ENCODE measurements around the gene ATXN7L1. TPM values are rescaled to one million over a fixed set of nuclear protein-coding genes. Genes with fewer than 3 reads are reported as not detected.

Gene ATXN7L1
- total and polyA plus RNA-seq, 7 donors = 1.2 to 6.0 (median 3.0) TPM

GRCh38 chr7:105764506-105764905 is 111.9 kb downstream of the ATXN7L1 start:
- intact Hi-C loops (cut with DNase I) = loop anchor here (2.0 to 10.0 kb wide), 4 partner anchors 112 to 390 kb away; partner anchors contain the start of gene ATXN7L1 (in 1 of the 2)

DNA sequence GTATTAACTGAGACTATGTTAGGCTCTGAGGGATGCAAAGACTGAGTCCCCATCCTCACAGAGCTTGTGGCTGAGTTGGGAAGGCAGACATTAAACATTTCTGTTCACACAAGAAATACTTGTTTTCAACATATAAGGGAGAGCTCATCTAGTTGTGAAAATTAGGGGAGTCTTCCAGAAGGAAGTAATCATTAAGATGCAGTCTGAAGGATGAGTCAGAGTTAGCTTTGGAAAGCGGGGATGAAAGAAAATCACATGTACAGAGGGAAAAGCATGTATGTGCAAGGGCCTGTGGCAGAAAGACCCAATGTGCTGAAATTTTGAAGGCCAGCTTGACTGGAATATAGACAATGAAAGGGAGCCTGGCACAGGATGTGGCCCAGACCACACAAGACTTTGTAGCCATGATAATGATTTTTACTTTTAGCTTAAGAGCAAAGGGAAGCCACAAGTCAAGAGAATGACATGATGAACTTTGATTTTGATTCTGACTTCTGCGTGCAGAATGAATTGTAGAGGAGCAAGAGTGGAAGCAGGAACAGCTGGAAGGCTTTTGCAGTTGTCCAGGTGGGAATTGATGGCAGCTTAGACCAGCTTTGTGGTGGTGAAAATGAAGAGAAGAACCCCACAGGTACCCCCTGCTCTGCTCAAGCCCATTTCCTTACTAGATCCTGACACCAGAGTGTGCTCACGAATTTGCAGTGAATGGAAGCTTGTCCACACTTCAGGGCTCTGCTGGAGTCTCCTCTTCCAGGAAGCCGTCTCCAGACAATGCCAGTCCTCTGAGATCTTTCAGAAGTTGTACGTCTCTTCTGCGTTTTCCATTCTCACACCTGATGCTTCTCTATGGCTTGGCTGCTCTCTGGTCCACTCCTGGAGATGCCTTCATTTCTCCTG is 115.6 kb downstream of the ATXN7L1 start:
- Histone ChIP-seq H3K27ac (no peak overlapping the region), H3K4me3 (no peak overlapping the region), H3K9me3 (no peaks in the 10 kb centered on the region), H3K27me3 (ENCODE audit: insufficient read depth in 3 of 3, low read length in 2 of 3) (no peaks in the 10 kb centered on the region), H3K36me3 (ENCODE audit: insufficient read depth in 1 of 2, low read depth in 1 of 2) (no peaks in the 10 kb centered on the region), H3K4me1 (no peaks in the 10 kb centered on the region)
- intact Hi-C loops (cut with DNase I) = loop anchor here (1.0 to 10.0 kb wide), 6 partner anchors 108 to 394 kb away; partner anchors contain the start of gene ATXN7L1 (in 1 of the 2)
- DNase-seq (no peak), ATAC-seq (no peak)
- 90 to 93% (median 91%) methylated on average over 6 of the region's 6 CpGs for WGBS, 3 donors
- no peak for TF ChIP-seq CTCF (IDR thresholded peaks at IDR 0.05)

More at GRCh38 chr7:105764506-105764905, 111.9 kb downstream of the ATXN7L1 start:
- H3K27me3 ChIP-seq (ENCODE audit: insufficient read depth in 3 of 3, low read length in 2 of 3) = no peaks in the 10 kb centered on the region
- H3K4me1 ChIP-seq = no peaks in the 10 kb centered on the region
- ATAC-seq (no peak), DNase-seq (no peak)
- TF ChIP-seq CTCF (IDR thresholded peaks at IDR 0.05) = no peak
- H3K27ac ChIP-seq = no peak overlapping the region
- no peaks in the 10 kb centered on the region for H3K36me3 ChIP-seq (ENCODE audit: insufficient read depth in 1 of 2, low read depth in 1 of 2)
- WGBS, 3 donors = 71 to 87% (median 77%) methylated on average over 2 of the region's 2 CpGs
- no peaks in the 10 kb centered on the region for H3K9me3 ChIP-seq
- H3K4me3 ChIP-seq = no peak overlapping the region

DNA sequence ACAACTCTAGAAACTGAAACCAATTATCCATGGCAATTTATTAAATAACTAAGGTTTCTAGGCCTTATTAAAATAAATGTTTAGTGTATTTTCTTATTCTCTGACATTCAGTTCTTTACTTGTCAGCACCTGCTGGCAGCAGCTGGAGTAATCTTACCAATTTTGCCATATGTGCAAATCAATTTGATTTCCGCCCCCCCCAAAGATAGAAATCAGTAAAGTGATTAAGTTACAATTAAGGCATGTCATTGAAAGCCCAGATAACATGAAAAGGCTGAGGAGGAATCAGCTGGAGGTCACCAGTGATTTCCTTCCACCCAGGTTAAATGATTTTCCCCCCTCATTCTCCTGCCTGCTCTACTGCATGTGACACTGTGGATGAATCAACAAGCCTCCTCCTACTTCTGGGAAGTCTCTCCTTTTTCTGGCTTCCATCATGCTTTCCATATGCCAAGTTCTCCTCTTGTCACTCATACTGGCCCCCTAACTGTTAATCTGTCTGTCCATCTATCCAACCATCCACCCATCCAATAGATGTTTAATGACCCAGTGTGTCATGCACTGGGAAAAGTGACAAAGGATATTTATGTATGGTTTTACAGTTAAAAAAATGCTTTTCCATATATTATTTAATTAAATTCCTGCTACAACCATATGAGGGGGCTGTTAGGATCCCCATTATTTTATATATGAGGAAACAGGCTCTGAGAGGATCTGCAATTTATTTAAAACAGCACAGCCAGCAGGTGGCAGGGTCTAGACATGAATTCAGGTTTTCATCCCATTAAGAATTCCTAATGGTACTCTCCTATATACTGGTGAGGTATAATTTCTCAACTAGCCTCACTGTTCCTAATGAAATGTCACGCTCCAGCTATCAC is 116.5 kb downstream of the ATXN7L1 start:
- DNase-seq = peak in 1 of 2 donors; percentile 30
- WGBS, 3 donors = 70 to 83% (median 73%) methylated on average over 2 of the region's 2 CpGs
- intact Hi-C loops (cut with DNase I) = loop anchor here (1.0 to 10.0 kb wide), 7 partner anchors 108 to 395 kb away; partner anchors contain the start of gene ATXN7L1 (in 1 of the 2)
- H3K36me3 ChIP-seq (ENCODE audit: insufficient read depth in 1 of 2, low read depth in 1 of 2) = no peaks in the 10 kb centered on the region
- peak; percentile 73 for TF ChIP-seq CTCF (IDR thresholded peaks at IDR 0.05)
- no peak overlapping the region for H3K4me3 ChIP-seq
- no peaks in the 10 kb centered on the region for H3K4me1 ChIP-seq
- H3K27me3 ChIP-seq (ENCODE audit: insufficient read depth in 3 of 3, low read length in 2 of 3) = no peaks in the 10 kb centered on the region
- no peaks in the 10 kb centered on the region for H3K9me3 ChIP-seq
- H3K27ac ChIP-seq = no peak overlapping the region
- ATAC-seq = peak; percentile 71 to 87 (median 74)

GRCh38 chr7:105756367-105756766 is 120.0 kb downstream of the ATXN7L1 start:
- Histone ChIP-seq H3K4me3 (no peak overlapping the region), H3K36me3 (ENCODE audit: insufficient read depth in 1 of 2, low read depth in 1 of 2) (no peaks in the 10 kb centered on the region), H3K27me3 (ENCODE audit: insufficient read depth in 3 of 3, low read length in 2 of 3) (no peaks in the 10 kb centered on the region), H3K4me1 (no peaks in the 10 kb centered on the region), H3K9me3 (no peaks in the 10 kb centered on the region), H3K27ac (no peak overlapping the region)
- WGBS, 3 donors = 48 to 93% (median 69%) methylated on average over 2 of the region's 2 CpGs
- no peak for TF ChIP-seq CTCF (IDR thresholded peaks at IDR 0.05)
- ATAC-seq (no peak), DNase-seq (no peak)
- intact Hi-C loops (cut with DNase I) = no loop called here

All from psoas muscle (tissue), 8 donors.